ENCODE data around the gene MYL2.
"Not testable (repeated sequence)": the region's sequence is repeated elsewhere in the genome, so short reads cannot be mapped to it uniquely, and the experiment has no call there.

The MYL2 gene

DNA sequence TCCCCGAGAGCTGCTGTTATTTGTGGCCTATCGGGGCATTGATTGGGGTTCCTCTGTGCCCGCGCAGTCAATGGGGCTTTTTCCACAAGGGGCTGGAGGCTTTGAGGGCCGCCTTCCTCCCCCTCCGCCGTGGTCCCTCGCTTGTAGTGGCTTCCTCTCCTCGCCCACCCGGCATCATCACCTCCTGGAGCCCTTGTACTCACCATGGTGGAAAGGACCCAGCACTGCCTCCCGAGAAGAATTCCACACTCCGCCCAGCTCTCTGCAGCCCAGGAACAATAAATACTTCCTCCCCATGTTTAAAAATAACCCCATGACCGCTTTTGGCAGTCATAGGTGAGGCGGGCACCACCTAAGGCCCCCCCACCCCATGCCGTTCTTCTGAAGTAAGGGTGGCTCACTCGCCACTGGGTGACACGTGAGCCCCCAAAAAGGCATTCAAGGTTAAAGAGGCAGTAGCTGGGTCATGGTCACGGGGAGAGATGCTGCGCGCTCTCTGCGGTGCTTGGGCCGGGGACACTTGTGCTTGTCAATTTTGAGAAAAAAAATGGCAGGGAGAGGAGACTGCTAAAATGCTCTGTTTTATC lies at the start of gene MYL2:
Gene MYL2, minus strand, starts transcription at position 256 of the 587 bp plus-strand sequence. Its CDS starts 50 bp downstream, at position 206.
- no peak for DNase-seq

DNA sequence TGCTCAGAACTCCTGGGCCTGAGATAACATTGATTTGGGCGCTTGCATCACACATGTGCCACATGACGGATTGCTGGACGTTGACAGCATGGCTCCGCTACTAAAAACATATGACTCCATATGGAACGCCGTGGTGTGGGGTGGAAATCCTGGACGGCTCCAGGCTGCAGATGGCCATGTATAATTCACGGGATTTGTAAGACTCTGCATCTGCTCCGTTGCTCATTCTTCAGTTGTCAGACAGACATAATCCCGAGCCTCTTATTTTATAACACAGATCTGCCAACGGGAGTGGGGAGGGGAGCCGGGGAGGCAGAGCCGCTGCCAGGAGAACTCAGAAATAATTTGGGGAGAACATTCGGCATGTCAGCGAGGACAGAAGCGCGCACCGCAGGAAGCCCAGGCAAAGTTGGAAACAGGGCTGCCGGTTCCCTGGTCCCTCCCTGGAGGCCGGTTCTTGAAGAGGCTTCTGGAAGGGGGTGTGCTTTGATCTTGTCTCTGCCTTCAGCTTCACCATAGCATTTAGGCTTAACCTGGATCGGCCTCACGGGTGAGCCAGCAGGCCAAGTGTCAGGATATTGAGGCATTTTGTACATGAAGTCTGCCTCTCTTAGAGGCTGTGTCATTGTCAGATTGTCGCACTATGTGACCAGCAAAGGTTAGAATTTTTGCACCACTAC lies 45.8 kb upstream of the MYL2 start:
- no peak for DNase-seq

- no peak for DNase-seq
Observed at GRCh38 chr12:110965574-110965973, 45.2 kb upstream of the MYL2 start.

DNA sequence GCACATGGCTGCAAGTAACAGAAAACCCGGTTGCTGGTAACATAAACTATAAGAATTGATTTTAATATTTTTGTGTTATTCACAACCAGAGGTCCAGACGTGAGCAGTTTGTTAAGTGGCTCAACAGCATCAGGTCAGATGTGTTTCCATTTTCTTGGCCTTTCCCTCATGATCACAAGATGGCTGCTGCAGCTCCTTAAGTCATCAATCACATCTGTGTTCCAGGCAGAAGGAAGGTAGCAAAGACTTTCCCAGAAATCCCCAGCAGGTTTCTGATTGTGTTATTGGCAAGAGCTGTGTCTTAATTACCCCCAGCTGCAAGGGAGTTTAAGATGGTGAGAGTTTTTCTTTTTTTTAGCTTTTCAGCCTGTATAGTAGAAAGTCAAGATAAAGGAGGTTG lies 40.4 kb upstream of the MYL2 start:
- no peak for DNase-seq

GRCh38 chr12:110957652-110958051 lies 37.3 kb upstream of the MYL2 start:
- DNase-seq = no peak

- DNase-seq = no peak
Observed at GRCh38 chr12:110957159-110957558, 36.8 kb upstream of the MYL2 start.

DNA sequence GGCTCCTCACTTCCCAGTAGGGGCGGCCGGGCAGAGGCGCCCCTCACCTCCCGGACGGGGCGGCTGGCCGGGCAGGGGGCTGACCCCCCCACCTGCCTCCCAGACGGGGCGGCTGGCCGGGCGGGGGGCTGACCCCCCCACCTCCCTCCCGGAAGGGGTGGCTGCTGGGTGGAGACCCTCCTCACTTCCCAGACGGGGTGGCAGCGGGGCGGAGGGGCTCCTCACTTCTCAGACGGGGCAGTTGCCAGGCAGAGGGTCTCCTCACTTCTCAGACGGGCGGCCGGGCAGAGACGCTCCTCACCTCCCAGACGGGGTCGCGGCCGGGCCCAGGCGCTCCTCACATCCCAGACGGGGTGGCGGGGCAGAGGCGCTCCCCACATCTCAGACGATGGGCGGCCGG lies 30.5 kb upstream of the MYL2 start:
- not testable (repeated sequence) for DNase-seq

DNA sequence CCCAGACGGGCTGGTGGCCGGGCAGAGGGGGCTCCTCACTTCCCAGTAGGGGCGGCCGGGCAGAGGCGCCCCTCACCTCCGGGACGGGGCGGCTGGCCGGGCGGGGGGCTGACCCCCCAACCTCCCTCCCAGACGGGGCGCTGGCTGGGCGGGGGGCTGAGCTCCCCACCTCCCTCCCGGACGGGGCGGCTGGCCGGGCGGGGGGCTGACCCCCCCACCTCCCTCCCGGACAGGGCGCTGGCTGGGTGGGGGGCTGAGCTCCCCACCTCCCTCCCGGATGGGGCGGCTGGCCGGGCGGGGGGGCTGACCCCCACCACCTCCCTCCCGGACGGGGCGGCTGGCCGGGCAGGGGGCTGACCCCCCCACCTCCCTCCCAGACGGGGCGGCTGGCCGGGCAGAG lies 30.1 kb upstream of the MYL2 start:
- not testable (repeated sequence) for DNase-seq

- DNase-seq = no peak
Observed at GRCh38 chr12:110948041-110948440, 27.7 kb upstream of the MYL2 start.

DNA sequence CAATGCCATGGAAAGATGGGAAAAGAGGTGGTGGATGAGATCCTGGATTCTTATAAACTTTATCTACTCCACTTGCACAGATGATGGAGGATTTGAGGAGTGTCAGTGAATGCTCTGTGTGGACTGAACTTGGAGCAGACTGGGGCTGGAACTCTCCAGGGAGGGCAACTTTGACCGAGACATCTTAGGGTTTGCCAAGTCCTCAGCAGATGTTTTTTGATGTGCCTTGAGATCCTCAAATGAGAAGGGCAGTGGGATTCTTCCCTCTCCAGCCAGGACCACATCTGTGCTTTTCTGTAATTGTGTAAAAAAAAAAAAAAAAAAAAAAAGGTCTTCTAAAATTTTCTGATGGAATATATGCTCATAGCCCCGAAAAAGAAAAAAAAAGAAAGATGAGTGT lies 23.0 kb upstream of the MYL2 start:
- DNase-seq = no peak

DNA sequence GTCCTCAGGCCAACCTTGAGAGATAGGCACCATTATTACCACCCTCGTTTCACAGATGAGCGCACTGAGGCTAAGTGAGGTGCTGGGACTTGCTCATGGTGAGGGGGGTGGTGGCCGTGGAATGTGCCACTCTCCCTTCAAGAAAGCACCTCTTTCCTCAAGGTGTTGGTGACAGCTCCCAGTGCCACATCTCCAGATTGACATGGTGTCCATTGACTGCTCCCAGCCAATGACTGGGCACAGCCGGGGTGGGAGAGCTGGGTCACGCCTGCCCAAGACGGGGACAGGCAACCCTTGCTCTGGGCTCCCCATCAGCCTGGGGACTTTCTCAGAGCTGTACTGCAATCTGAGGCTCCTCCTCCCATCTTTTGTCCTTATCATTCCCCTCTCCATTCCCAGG lies 21.0 kb upstream of the MYL2 start:
- no peak for DNase-seq

DNA sequence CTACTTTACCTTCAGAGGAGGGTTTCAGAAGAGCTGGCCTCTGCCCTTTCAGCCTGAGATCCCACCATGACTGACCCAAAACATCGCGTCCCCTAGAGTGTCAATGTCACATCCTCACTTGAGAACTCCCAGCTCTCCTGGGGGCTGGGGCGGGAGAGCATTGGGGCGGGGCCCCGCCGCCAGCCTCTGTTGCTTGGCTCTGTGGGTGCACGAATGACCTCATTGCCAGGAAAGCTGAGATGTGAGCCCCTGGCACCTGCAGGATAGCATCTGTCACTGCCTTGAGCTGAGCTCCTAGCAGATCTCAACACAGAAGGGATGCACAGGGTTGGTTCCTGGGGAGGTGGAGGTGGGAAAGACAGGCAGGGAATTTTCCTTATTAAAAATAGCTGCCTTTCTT lies 20.6 kb upstream of the MYL2 start:
- no peak for DNase-seq

DNA sequence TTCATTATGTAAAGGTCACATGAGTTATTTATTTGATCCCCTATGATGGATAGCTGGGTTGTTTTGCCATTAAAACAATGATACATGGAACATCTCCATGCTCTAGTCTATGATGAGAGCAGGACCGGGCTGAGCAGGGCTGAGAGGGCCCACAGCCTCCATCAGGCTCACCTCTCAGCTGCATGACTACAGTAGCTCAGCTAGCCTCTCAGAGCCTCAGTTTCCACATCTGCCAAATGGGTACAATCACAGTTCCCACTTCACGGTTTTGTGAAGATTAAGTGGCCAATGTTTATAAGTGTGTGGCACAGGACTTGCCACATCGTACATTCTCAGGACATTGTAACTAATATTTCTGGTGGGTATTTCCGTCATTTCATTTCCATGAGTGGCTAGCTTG lies 19.9 kb upstream of the MYL2 start:
- DNase-seq = no peak

DNA sequence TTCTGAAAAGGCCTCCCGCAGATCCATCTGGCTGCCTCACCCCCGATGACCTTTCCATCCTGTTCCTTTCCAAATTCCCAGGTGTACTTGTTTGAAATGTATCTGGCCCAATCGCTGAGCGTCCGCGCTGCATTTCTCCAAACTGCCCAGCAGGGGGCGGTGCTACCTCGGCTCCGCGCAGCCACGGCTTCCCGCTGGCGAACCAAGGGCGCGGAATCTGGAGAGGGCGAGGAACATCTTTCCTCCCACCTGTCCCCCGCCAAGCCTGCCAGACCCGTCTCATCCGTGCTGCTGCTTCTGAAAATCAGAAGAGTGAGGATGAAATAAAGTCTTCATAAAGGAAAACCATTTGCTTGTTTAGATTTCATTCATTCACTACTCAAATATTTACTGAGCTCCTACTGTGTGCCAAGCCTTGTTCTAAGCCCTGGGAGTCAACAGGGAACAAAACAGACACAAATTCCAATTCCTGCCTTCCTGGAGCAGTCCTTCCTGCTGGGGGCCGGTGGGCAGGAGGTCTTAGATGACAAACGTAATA lies 16.8 kb upstream of the MYL2 start:
- no peak for DNase-seq

DNA sequence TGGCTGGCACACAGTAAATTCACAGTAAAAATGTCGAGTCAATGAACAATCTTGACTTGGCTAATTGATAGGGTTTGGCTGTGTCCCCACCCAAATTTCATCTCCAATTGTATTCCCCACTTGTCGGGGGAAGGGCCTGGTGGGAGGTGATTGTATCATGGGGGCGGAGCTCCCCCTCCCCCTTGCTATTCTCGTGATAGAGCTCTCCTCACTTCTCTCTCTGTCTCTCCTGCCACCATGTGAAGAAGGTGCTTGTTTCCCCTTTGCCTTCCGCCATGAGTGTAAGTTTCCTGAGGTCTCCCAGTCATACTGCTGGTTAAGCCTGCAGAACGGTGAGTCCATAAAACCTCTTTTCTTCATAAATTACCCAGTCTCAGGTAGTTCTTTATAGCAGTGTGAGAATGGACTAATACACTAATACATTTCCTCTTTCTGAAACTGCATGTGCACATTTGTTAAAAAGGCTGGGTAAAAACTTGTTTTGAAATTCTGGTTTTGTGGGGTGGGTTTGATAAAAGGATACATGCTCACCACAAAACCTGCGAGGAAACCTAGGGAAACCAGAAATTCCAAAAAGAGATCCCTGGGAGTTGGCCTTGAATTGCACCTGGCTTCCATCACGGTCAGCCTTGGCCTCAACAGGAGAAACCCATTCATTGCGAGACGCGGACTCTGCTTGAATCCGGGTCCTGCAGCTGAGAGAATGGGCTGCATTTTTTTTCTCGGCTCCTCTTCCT lies 16.2 kb upstream of the MYL2 start:
- DNase-seq = no peak

DNA sequence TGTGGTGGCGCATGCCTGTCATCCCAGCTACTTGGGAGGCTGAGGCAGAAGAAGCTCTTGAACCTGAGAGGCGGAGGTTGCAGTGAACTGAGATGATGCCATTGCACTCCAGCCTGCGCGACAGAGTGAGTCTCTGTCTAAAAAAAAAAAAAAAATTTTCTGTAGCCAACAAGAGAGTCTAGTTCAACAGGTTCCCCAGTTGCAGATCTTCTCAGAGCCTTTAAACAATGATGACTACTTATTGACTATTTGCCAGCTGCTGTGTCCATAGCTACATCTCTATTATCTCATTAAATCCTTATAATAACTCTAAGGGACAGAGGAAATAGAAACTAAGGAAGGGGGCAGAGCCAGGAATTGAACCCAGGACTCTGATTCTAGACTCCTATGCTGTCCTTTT lies 15.2 kb upstream of the MYL2 start:
- no peak for DNase-seq

DNA sequence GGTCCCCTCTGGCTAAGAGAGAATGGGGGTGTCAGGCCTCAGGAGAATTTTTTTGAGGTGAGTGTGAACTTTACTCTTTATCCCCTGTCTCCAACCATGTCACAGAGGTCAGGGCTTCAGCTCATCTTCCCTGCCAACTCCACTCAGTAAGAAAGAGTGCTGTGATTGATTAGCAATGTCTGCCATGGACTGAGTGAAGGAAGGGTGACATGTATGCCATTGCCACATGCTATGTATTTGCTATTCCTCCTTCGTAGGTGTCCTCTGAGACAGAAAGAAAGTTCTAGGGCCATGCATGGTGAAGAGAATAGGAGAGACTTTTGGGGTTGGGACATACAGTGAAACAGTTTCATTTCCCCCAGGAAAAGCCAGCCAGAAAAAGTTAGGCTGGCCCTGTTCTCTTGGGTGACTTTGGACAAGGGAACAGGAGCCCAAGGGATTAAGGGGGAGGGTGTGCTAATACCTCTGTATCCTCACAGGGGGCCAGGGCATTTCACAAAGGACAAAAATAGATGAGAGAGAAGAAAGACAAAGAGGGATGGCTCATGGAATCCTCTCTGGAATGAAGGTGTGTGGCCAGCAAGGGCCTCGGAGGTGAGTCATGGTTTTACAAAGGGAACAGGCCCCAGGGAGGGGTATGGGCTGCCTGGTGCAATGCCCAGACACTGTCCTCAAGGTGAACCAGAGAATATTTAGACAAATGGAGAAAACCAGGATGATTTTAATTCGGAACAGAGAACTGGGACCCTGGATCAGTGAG lies 13.9 kb upstream of the MYL2 start:
- no peak for DNase-seq

DNA sequence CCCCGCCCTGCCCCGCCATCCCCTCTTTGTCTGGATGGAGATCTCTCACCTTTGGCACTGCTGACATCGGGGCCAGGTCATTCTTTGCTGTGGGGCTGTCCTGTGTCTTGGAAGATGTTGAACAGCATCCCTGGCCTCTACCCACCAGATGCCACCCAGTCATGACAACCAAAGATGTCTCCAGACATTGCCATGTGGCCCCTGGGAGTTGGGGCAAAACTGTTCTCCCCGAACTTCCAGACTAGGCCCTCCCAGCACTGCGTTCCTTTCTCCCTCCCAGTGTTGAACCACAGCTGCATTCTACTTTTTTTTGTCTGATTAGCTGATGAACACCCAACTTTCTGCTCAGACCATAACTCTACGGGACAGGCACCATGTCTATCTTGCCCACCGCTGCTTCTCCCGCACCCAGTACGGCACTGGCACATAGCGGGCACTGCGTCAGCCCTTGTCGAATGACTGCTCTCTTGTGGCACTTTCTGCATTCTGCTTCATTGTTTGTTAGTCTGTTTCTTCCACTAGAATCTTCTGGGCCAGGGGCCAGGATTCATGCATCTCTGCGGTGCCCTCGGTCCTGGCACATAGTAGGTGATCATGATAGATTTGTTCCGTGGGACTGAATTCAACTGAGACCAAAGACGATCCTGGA lies 13.1 kb upstream of the MYL2 start:
- no peak for DNase-seq

DNA sequence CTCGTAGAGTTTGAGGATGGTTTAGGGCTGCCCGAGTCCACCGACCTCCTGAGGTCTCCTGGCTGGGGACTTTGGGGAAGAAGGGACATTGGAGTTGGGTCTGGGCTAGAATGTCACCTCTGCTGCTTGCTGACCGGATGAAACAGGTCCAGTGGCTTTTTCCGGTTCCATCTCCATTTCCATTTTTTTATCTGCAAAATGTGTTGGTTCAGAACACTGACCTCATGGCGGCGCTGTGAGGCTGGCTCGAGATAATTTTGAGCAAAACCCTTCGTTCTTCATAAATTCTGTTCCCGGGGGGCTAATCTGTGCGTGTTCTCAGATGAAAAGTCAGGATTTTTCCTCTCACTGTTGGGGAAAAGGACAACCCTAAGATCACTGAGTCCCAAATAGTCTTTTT lies 11.7 kb upstream of the MYL2 start:
- DNase-seq = no peak

DNA sequence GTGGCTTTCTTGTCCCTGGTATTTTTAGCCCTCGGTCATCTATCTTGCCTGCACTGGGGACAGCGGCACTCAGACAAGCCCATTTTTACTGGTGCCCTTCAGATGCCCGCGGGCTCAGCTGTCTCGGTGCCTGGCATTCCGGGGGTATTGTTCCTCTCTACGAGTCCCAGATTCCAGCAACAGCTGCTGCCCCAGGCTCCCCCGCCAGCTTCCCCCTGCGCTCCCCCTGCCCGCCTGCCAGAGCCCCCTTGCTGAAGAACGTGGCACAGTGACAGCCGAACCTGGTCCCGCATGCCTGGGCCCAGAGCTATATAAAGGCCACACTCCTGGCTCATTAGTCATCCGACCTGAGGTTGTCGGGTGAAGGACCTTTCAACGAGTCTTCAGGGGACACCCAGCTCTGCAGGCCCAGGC lies 10.9 kb upstream of the MYL2 start:
- DNase-seq = no peak

GRCh38 chr12:110930348-110931314 lies 10.3 kb upstream of the MYL2 start:
- DNase-seq = no peak

GRCh38 chr12:110929818-110930217 lies 9.4 kb upstream of the MYL2 start:
- DNase-seq = no peak
